Lower leg skin (tissue), 3 donors: ENCODE measurements around the gene TMPRSS3.

Experiments
- CTCF ChIP-seq, 3 donors: fragments of 450-650 bp; IDR thresholded peaks; one replicate each; pipeline ENCODE4 v1.5.1; 2016; ENCODE audit warnings: antibody characterized with exemption in 3 of 3, mild to moderate bottlenecking in 3 of 3, moderate library complexity in 2 of 3
- POLR2A ChIP-seq, 2 donors: fragments of 450-650 bp; IDR thresholded peaks; one replicate each; pipeline ENCODE4 v1.6.1; 2016 to 2017; ENCODE audit warnings: antibody characterized with exemption in 2 of 2, mild to moderate bottlenecking in 1 of 2, moderate library complexity in 1 of 2

DNA sequence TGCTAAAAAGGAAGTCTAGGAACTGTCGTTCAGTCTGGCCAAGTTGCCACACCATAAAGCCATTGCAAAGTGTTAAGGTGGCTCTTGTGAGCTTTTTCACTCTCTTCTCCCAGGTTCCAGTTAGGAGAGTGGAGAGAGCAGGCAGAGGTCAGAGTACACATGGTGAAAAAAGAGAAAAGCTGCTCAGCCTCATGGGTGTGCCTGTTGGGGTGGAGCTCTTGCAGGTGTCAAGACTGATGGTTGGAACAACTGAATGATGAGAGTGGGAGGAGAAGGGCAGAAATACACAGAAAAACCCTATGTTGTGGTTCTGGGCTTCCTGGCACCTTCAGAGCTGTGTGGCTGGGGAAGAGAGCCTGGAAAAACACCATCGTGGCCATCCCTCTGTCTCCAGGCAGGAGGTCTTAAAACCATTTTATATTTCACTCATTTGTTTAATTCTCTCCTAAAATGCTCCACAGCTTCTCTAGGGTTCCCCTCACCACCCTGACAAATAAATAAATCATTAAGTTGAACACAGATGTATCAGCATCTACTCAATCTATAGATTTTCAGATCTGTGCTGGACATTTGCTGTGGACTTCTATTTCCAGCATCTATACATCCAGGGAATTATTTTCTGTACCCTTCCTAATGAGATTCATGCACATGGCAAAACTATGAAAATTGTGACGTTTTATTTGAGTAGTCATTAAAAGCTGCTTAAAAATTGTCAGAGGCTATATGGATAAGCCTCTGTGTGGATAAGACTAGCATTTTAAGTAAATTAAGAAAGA is 25.4 kb upstream of the TMPRSS3 start:
- TF ChIP-seq CTCF (IDR thresholded peaks at IDR 0.05) (no peak), POLR2A (IDR thresholded peaks at IDR 0.05) (no peak)
